Epithelial cell of esophagus (primary cell): Measurements from ENCODE around the gene PACS1.

Experiments
- DNase-seq: peaks from one replicate; pipeline ENCODE4 v3.0.0; 2010; ENCODE audit warnings: low read depth
- H3K4me3 ChIP-seq: 2 replicates; pipeline ENCODE4 v1.5.1; 2011; ENCODE audit warnings: mild to moderate bottlenecking, low read length, control low read depth
- CTCF ChIP-seq: IDR thresholded peaks from 2 replicates; pipeline ENCODE4 v1.5.1; 2011; ENCODE audit warnings: low read depth, mild to moderate bottlenecking, low read length, control low read depth, inconsistent platforms; ENCODE audit not compliant: insufficient read depth; ENCODE audit errors: missing control alignments

PACS1 gene

GRCh38 chr11:66143996-66144678 lies 74.1 kb downstream of the PACS1 start:
- no peak for DNase-seq
- TF ChIP-seq CTCF: no peak
- H3K4me3 ChIP-seq: no peak overlapping the region

- TF ChIP-seq CTCF: no peak
- no peak overlapping the region for H3K4me3 ChIP-seq
- DNase-seq: no peak
These were observed 76.0 kb downstream of the PACS1 start for GRCh38 chr11:66146074-66146473.

GRCh38 chr11:66146940-66147339 lies 76.9 kb downstream of the PACS1 start:
- no peak for TF ChIP-seq CTCF

GRCh38 chr11:66150140-66150539 lies 80.1 kb downstream of the PACS1 start:
- no peak for DNase-seq
- TF ChIP-seq CTCF: no peak
- H3K4me3 ChIP-seq: no peak overlapping the region

More at GRCh38 chr11:66146940-66147339, 76.9 kb downstream of the PACS1 start:
- DNase-seq: no peak
- no peak overlapping the region for H3K4me3 ChIP-seq

- no peak for TF ChIP-seq CTCF
- no peak overlapping the region for H3K4me3 ChIP-seq
- no peak for DNase-seq
These were observed 80.7 kb downstream of the PACS1 start for GRCh38 chr11:66150725-66151124.

GRCh38 chr11:66151273-66151672 lies 81.2 kb downstream of the PACS1 start:
- no peak for DNase-seq
- TF ChIP-seq CTCF: no peak
- no peak overlapping the region for H3K4me3 ChIP-seq

- TF ChIP-seq CTCF: no peak
- no peak overlapping the region for H3K4me3 ChIP-seq
- no peak for DNase-seq
These were observed 84.0 kb downstream of the PACS1 start for GRCh38 chr11:66154109-66154508.
